ENCODE data around the gene MYBPH. TPM values are rescaled to one million over a fixed set of nuclear protein-coding genes. Genes with fewer than 3 reads are reported as not detected.

Gene MYBPH
- total and polyA plus RNA-seq, 2 of the 13 experiments (the other 11 are each of a cell fraction or from before 2014, with no cell fraction given): not detected

- TF ChIP-seq NFIC (IDR thresholded peaks at IDR 0.05; ENCODE audit: low read length) (no peak), ZFP36L2 (CRISPR knock-in tag; IDR thresholded peaks at IDR 0.05) (no peak), MLX (CRISPR knock-in tag; IDR thresholded peaks at IDR 0.05) (no peak), CEBPB (IDR thresholded peaks at IDR 0.05; ENCODE audit: borderline replicate concordance, low read depth, low read length) (peak; percentile 63), SIX4 (CRISPR knock-in tag; IDR thresholded peaks at IDR 0.05) (no peak), SMAD3 (CRISPR knock-in tag; IDR thresholded peaks at IDR 0.05) (no peak), ZBTB10 (CRISPR knock-in tag; IDR thresholded peaks at IDR 0.05; ENCODE audit: borderline replicate concordance) (no peak), ZNF772 (CRISPR knock-in tag; IDR thresholded peaks at IDR 0.05) (no peak), ZNF598 (CRISPR knock-in tag; IDR thresholded peaks at IDR 0.05; ENCODE audit: borderline replicate concordance) (no peak), NCOA5 (CRISPR knock-in tag; IDR thresholded peaks at IDR 0.05) (no peak), ZFYVE20 (CRISPR knock-in tag; IDR thresholded peaks at IDR 0.05; ENCODE audit: borderline replicate concordance, low read depth) (no peak)
- TF ChIP-seq, protein P1, sequence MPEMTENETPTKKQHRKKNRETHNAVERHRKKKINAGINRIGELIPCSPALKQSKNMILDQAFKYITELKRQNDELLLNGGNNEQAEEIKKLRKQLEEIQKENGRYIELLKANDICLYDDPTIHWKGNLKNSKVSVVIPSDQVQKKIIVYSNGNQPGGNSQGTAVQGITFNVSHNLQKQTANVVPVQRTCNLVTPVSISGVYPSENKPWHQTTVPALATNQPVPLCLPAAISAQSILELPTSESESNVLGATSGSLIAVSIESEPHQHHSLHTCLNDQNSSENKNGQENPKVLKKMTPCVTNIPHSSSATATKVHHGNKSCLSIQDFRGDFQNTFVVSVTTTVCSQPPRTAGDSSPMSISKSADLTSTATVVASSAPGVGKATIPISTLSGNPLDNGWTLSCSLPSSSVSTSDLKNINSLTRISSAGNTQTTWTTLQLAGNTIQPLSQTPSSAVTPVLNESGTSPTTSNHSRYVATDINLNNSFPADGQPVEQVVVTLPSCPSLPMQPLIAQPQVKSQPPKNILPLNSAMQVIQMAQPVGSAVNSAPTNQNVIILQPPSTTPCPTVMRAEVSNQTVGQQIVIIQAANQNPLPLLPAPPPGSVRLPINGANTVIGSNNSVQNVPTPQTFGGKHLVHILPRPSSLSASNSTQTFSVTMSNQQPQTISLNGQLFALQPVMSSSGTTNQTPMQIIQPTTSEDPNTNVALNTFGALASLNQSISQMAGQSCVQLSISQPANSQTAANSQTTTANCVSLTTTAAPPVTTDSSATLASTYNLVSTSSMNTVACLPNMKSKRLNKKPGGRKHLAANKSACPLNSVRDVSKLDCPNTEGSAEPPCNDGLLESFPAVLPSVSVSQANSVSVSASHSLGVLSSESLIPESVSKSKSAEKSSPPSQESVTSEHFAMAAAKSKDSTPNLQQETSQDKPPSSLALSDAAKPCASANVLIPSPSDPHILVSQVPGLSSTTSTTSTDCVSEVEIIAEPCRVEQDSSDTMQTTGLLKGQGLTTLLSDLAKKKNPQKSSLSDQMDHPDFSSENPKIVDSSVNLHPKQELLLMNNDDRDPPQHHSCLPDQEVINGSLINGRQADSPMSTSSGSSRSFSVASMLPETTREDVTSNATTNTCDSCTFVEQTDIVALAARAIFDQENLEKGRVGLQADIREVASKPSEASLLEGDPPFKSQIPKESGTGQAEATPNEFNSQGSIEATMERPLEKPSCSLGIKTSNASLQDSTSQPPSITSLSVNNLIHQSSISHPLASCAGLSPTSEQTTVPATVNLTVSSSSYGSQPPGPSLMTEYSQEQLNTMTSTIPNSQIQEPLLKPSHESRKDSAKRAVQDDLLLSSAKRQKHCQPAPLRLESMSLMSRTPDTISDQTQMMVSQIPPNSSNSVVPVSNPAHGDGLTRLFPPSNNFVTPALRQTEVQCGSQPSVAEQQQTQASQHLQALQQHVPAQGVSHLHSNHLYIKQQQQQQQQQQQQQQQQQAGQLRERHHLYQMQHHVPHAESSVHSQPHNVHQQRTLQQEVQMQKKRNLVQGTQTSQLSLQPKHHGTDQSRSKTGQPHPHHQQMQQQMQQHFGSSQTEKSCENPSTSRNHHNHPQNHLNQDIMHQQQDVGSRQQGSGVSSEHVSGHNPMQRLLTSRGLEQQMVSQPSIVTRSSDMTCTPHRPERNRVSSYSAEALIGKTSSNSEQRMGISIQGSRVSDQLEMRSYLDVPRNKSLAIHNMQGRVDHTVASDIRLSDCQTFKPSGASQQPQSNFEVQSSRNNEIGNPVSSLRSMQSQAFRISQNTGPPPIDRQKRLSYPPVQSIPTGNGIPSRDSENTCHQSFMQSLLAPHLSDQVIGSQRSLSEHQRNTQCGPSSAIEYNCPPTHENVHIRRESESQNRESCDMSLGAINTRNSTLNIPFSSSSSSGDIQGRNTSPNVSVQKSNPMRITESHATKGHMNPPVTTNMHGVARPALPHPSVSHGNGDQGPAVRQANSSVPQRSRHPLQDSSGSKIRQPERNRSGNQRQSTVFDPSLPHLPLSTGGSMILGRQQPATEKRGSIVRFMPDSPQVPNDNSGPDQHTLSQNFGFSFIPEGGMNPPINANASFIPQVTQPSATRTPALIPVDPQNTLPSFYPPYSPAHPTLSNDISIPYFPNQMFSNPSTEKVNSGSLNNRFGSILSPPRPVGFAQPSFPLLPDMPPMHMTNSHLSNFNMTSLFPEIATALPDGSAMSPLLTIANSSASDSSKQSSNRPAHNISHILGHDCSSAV (CRISPR knock-in tag; IDR thresholded peaks at IDR 0.05; ENCODE audit: borderline replicate concordance): no peak
- TF ChIP-seq, protein P2, sequence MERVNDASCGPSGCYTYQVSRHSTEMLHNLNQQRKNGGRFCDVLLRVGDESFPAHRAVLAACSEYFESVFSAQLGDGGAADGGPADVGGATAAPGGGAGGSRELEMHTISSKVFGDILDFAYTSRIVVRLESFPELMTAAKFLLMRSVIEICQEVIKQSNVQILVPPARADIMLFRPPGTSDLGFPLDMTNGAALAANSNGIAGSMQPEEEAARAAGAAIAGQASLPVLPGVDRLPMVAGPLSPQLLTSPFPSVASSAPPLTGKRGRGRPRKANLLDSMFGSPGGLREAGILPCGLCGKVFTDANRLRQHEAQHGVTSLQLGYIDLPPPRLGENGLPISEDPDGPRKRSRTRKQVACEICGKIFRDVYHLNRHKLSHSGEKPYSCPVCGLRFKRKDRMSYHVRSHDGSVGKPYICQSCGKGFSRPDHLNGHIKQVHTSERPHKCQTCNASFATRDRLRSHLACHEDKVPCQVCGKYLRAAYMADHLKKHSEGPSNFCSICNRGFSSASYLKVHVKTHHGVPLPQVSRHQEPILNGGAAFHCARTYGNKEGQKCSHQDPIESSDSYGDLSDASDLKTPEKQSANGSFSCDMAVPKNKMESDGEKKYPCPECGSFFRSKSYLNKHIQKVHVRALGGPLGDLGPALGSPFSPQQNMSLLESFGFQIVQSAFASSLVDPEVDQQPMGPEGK (CRISPR knock-in tag; IDR thresholded peaks at IDR 0.05): peak; percentile 31; the same call in 1 of the 2 replicates
- TF ChIP-seq, protein P3, sequence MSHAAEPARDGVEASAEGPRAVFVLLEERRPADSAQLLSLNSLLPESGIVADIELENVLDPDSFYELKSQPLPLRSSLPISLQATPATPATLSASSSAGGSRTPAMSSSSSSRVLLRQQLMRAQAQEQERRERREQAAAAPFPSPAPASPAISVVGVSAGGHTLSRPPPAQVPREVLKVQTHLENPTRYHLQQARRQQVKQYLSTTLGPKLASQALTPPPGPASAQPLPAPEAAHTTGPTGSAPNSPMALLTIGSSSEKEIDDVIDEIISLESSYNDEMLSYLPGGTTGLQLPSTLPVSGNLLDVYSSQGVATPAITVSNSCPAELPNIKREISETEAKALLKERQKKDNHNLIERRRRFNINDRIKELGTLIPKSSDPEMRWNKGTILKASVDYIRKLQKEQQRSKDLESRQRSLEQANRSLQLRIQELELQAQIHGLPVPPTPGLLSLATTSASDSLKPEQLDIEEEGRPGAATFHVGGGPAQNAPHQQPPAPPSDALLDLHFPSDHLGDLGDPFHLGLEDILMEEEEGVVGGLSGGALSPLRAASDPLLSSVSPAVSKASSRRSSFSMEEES (CRISPR knock-in tag; IDR thresholded peaks at IDR 0.05): no peak
Measured at GRCh38 chr1:203199816-203200571, 24.4 kb upstream of the MYBPH start (continued).

Data from HepG2 (cell line).